ENCODE data around the gene PRRT1. TPM values are rescaled to one million over a fixed set of nuclear protein-coding genes. Genes with fewer than 3 reads are reported as not detected.
"Not testable (repeated sequence)": the region's sequence is repeated elsewhere in the genome, so short reads cannot be mapped to it uniquely, and the experiment has no call there.

The PRRT1 gene
- polyA plus RNA-seq, 1 donor: 5.3 TPM

- peak overlapping the region; percentile 88 for H3K4me3 ChIP-seq (ENCODE audit: low read length)
- peaks cover 40% of the 10 kb centered on the region for H3K36me3 ChIP-seq (ENCODE audit: control insufficient read depth, insufficient read depth, low read length)
- peak overlapping the region; percentile 99 for H3K27ac ChIP-seq (ENCODE audit: low read length)
- DNase-seq; H3K9me3 ChIP-seq (ENCODE audit: control insufficient read depth, low read depth, low read length); H3K27me3 ChIP-seq (ENCODE audit: control insufficient read depth, insufficient read depth, low read length): not testable (repeated sequence)
- no CpG with 5 or more reads among the region's 18 CpGs for WGBS (ENCODE audit: insufficient coverage, low lambda C conversion rate)
- peaks cover 25% of the 10 kb centered on the region for H3K4me1 ChIP-seq (ENCODE audit: control insufficient read depth, insufficient read depth, low read length)
Measured at GRCh38 chr6:32187725-32188380, 36.1 kb upstream of the PRRT1 start.

DNA sequence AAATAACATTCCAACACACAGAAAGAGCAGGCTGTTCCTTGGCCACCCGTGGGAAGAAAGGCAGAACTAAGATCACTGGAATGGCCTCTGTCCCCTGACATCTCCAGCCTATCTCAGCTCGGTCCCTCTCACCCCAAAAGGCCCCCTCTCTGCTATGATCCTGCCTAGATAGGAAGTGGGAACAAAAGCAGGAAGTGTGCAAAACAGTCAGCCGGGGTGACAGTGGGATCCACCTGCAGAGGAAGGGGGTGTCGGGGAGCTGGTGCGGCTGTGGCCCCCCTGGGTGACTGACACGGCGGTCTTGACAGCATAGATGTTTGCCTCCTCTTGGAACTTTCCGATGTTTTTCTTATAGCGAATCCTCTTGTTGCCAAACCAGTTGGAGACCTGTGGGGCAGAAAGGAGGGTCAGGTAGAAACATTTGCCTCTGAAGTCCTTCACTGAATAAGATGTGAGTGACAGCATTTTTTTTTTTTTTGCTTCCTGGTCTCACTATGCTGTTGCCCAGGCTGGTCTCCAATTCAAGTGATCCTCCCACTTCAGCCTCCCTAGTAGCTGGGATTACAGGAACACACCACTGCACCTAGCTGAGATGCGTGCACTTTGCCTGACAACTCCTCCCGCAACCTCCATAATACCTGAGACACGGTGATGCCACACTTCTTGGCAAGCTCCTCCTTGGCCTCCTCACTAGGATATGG lies 35.4 kb upstream of the PRRT1 start:
- Histone ChIP-seq H3K4me3 (ENCODE audit: low read length) (no peak overlapping the region), H3K4me1 (ENCODE audit: control insufficient read depth, insufficient read depth, low read length) (peaks cover 20% of the 10 kb centered on the region), H3K9me3 (ENCODE audit: control insufficient read depth, low read depth, low read length) (no peaks in the 10 kb centered on the region), H3K27me3 (ENCODE audit: control insufficient read depth, insufficient read depth, low read length) (no peaks in the 10 kb centered on the region), H3K27ac (ENCODE audit: low read length) (no peak overlapping the region), H3K36me3 (ENCODE audit: control insufficient read depth, insufficient read depth, low read length) (peaks cover 47% of the 10 kb centered on the region)
- 90% methylated on average over 2 of the region's 12 CpGs for WGBS (ENCODE audit: insufficient coverage, low lambda C conversion rate)
- DNase-seq: peak in 1 of 2 donors; percentile 1

DNA sequence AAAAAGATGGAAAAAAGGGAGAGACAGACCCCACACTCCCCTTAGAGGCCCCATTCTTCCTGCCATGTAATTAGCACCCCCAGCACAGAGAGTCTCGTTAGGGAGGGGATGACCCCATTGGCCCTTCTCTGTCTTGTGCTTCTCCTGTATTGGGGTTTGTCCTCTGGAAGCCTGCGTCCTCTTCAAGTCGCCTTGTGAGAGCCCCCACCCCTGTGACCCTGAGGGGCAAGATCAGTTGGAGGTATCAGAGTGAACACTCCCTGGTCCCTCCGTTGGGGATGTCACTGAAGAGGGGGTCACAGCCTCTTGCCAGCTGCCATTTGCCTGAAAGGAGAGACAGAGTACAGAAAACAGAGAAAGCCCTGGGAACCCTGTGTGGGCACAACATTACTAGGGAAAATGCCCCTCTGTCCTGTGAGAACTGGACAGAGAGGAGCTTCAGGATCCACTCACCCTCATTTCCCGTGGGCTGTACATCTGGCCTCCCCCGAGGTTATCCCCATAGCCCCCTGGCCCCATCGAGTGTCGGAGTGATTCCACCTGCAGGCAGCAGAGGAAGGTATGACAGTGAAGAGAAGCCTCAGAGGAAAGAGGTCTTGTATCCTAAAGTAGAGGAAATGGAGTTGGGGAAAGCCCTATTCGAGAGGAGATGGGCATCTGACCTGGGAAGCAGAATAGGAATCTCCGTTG lies 34.6 kb upstream of the PRRT1 start:
- not testable (repeated sequence) for H3K27me3 ChIP-seq (ENCODE audit: control insufficient read depth, insufficient read depth, low read length); H3K9me3 ChIP-seq (ENCODE audit: control insufficient read depth, low read depth, low read length); H3K4me3 ChIP-seq (ENCODE audit: low read length)
- WGBS (ENCODE audit: insufficient coverage, low lambda C conversion rate): 100% methylated on average over 1 of the region's 10 CpGs
- DNase-seq: peak in 1 of 2 donors; percentile 2
- H3K4me1 ChIP-seq (ENCODE audit: control insufficient read depth, insufficient read depth, low read length): peaks cover 11% of the 10 kb centered on the region
- peak overlapping the region; percentile 45 for H3K27ac ChIP-seq (ENCODE audit: low read length)
- peaks cover 53% of the 10 kb centered on the region for H3K36me3 ChIP-seq (ENCODE audit: control insufficient read depth, insufficient read depth, low read length)

DNA sequence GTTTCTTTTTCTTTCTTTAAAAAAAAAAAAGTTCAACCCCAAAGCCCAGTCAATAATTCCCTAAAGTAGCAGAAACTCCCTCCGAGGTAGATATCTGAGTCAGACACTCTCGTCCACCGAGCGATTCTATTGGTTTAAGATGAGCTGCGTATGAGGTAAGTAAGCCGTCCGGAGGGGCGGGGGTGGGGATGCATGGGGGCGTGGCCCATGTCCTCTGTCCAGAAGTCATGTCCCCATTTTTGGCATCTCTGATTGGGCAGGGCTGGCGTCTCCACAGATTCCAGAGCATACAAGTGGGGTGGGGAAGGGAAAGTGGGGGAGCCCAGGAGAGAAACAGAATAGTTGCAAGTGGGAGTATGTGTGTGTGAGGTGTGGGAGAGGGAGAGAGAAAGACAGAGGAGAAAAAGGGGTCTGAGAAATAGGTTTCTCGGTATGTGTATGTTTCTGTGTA lies 34.0 kb upstream of the PRRT1 start:
- not testable (repeated sequence) for H3K4me3 ChIP-seq (ENCODE audit: low read length); H3K4me1 ChIP-seq (ENCODE audit: control insufficient read depth, insufficient read depth, low read length); H3K9me3 ChIP-seq (ENCODE audit: control insufficient read depth, low read depth, low read length); H3K27me3 ChIP-seq (ENCODE audit: control insufficient read depth, insufficient read depth, low read length)
- Histone ChIP-seq H3K27ac (ENCODE audit: low read length) (peak overlapping the region; percentile 45), H3K36me3 (ENCODE audit: control insufficient read depth, insufficient read depth, low read length) (peaks cover 59% of the 10 kb centered on the region)
- 50% methylated on average over 2 of the region's 11 CpGs for WGBS (ENCODE audit: insufficient coverage, low lambda C conversion rate)
- DNase-seq: peak; percentile 66 to 72

- Histone ChIP-seq H3K4me3 (ENCODE audit: low read length) (no peak within 1 kb of the TSS), H3K4me1 (ENCODE audit: control insufficient read depth, insufficient read depth, low read length) (peaks cover 6% of the 10 kb centered on the region), H3K36me3 (ENCODE audit: control insufficient read depth, insufficient read depth, low read length) (peaks cover 66% of the 10 kb centered on the region), H3K27me3 (ENCODE audit: control insufficient read depth, insufficient read depth, low read length) (no peaks in the 10 kb centered on the region), H3K9me3 (ENCODE audit: control insufficient read depth, low read depth, low read length) (no peaks in the 10 kb centered on the region), H3K27ac (ENCODE audit: low read length) (no peak within 1 kb of the TSS)
- peak in 1 of 2 donors; percentile 3 for DNase-seq
- WGBS (ENCODE audit: insufficient coverage, low lambda C conversion rate): no CpG with 5 or more reads among the region's 6 CpGs
Measured at GRCh38 chr6:32184084-32184640, 32.4 kb upstream of the PRRT1 start, which contains the start of gene AGER. TSS of gene AGER (minus strand) at chr6:32184253. CDS start at chr6:32184222, 31 bp downstream.

DNA sequence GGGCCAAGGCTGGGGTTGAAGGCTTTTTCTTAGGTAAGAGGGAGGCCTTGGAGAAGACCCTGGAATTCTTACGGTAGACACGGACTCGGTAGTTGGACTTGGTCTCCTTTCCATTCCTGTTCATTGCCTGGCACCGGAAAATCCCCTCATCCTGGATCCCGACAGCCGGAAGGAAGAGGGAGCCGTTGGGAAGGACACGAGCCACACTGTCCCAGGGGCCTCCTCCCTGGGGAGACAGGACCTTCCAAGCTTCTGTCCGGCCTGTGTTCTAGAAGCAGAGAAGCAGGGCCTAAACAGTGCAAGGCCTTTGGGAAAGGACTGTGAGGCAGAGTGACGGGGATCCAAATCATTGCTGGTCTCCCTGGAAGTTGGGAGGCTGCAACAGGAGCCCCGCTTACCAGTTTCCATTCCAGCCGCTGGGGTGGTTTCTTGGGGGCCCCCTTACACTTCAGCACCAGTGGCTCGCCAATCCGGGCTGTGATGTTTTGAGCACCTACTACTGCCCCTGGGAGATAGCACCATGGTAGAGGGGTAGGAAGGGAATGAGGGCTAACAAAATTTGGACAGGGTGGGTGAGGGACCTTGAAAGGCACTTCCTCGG lies 31.8 kb upstream of the PRRT1 start:
- H3K27me3 ChIP-seq (ENCODE audit: control insufficient read depth, insufficient read depth, low read length): no peaks in the 10 kb centered on the region
- peaks cover 66% of the 10 kb centered on the region for H3K36me3 ChIP-seq (ENCODE audit: control insufficient read depth, insufficient read depth, low read length)
- no CpG with 5 or more reads among the region's 15 CpGs for WGBS (ENCODE audit: insufficient coverage, low lambda C conversion rate)
- H3K9me3 ChIP-seq (ENCODE audit: control insufficient read depth, low read depth, low read length): no peaks in the 10 kb centered on the region
- DNase-seq: peak in 1 of 2 donors; percentile 1
- no peak overlapping the region for H3K4me3 ChIP-seq (ENCODE audit: low read length)
- H3K4me1 ChIP-seq (ENCODE audit: control insufficient read depth, insufficient read depth, low read length): peaks cover 6% of the 10 kb centered on the region
- H3K27ac ChIP-seq (ENCODE audit: low read length): no peak overlapping the region

- no peak overlapping the region for H3K27ac ChIP-seq (ENCODE audit: low read length)
- no CpG with 5 or more reads among the region's 3 CpGs for WGBS (ENCODE audit: insufficient coverage, low lambda C conversion rate)
- no peak overlapping the region for H3K4me3 ChIP-seq (ENCODE audit: low read length)
- no peaks in the 10 kb centered on the region for H3K27me3 ChIP-seq (ENCODE audit: control insufficient read depth, insufficient read depth, low read length)
- H3K4me1 ChIP-seq (ENCODE audit: control insufficient read depth, insufficient read depth, low read length): peaks cover 6% of the 10 kb centered on the region
- peak in 1 of 2 donors; percentile 1 for DNase-seq
- no peaks in the 10 kb centered on the region for H3K9me3 ChIP-seq (ENCODE audit: control insufficient read depth, low read depth, low read length)
- H3K36me3 ChIP-seq (ENCODE audit: control insufficient read depth, insufficient read depth, low read length): peaks cover 64% of the 10 kb centered on the region
Measured at GRCh38 chr6:32183030-32183429, 31.3 kb upstream of the PRRT1 start.

- no peak for DNase-seq
- Histone ChIP-seq H3K27me3 (ENCODE audit: control insufficient read depth, insufficient read depth, low read length) (no peaks in the 10 kb centered on the region), H3K4me1 (ENCODE audit: control insufficient read depth, insufficient read depth, low read length) (peaks cover 6% of the 10 kb centered on the region), H3K27ac (ENCODE audit: low read length) (no peak overlapping the region), H3K36me3 (ENCODE audit: control insufficient read depth, insufficient read depth, low read length) (peaks cover 60% of the 10 kb centered on the region), H3K4me3 (ENCODE audit: low read length) (no peak overlapping the region), H3K9me3 (ENCODE audit: control insufficient read depth, low read depth, low read length) (no peaks in the 10 kb centered on the region)
- WGBS (ENCODE audit: insufficient coverage, low lambda C conversion rate): no CpG with 5 or more reads among the region's 10 CpGs
Measured at GRCh38 chr6:32182555-32182981, 30.8 kb upstream of the PRRT1 start.

- Histone ChIP-seq H3K9me3 (ENCODE audit: control insufficient read depth, low read depth, low read length) (no peaks in the 10 kb centered on the region), H3K36me3 (ENCODE audit: control insufficient read depth, insufficient read depth, low read length) (peaks cover 54% of the 10 kb centered on the region), H3K4me1 (ENCODE audit: control insufficient read depth, insufficient read depth, low read length) (peaks cover 8% of the 10 kb centered on the region), H3K4me3 (ENCODE audit: low read length) (no peak overlapping the region), H3K27me3 (ENCODE audit: control insufficient read depth, insufficient read depth, low read length) (no peaks in the 10 kb centered on the region), H3K27ac (ENCODE audit: low read length) (no peak overlapping the region)
- DNase-seq: no peak
- no CpG with 5 or more reads among the region's 10 CpGs for WGBS (ENCODE audit: insufficient coverage, low lambda C conversion rate)
Measured at GRCh38 chr6:32181915-32182529, 30.3 kb upstream of the PRRT1 start.
